Measurements from ENCODE around the gene ZNF329.
"Not testable (repeated sequence)": the region's sequence is repeated elsewhere in the genome, so short reads cannot be mapped to it uniquely, and the experiment has no call there.

ZNF329 gene

GRCh38 chr19:58150328-58150921 is at the start of gene ZNF329:
ZNF329 (minus strand) TSS chr19:58150789; CDS start chr19:58129503, 21,286 bp downstream.
- in situ Hi-C loops (cut with MboI; ENCODE audit: low sequenced_read_pairs), result no loop called here

- in situ Hi-C loops (cut with MboI; ENCODE audit: low sequenced_read_pairs), result no loop called here
Measured at GRCh38 chr19:58196901-58197616, 46.5 kb upstream of the ZNF329 start.

- in situ Hi-C loops (cut with MboI; ENCODE audit: low sequenced_read_pairs), result no loop called here
Measured at GRCh38 chr19:58183817-58184215, 33.2 kb upstream of the ZNF329 start.

GRCh38 chr19:58182989-58183816 is 32.6 kb upstream of the ZNF329 start, which contains the start of gene ZNF274:
ZNF274 (plus strand) TSS chr19:58183061; CDS start chr19:58183966, 905 bp downstream.
- in situ Hi-C loops (cut with MboI; ENCODE audit: low sequenced_read_pairs), result no loop called here

- in situ Hi-C loops (cut with MboI; ENCODE audit: low sequenced_read_pairs), result no loop called here
Measured at GRCh38 chr19:58182577-58182988, 32.0 kb upstream of the ZNF329 start.

- in situ Hi-C loops (cut with MboI; ENCODE audit: low sequenced_read_pairs), result no loop called here
Measured at GRCh38 chr19:58181902-58182576, 31.4 kb upstream of the ZNF329 start.

GRCh38 chr19:58170860-58171259 is 20.3 kb upstream of the ZNF329 start:
- in situ Hi-C loops (cut with MboI; ENCODE audit: low sequenced_read_pairs), result no loop called here

GRCh38 chr19:58166708-58167280 is 16.2 kb upstream of the ZNF329 start:
- in situ Hi-C loops (cut with MboI; ENCODE audit: low sequenced_read_pairs), result no loop called here

- in situ Hi-C loops (cut with MboI; ENCODE audit: low sequenced_read_pairs), result no loop called here
Measured at GRCh38 chr19:58166268-58166667, 15.7 kb upstream of the ZNF329 start.

- in situ Hi-C loops (cut with MboI; ENCODE audit: low sequenced_read_pairs), result no loop called here
Measured at GRCh38 chr19:58157045-58157728, 6.6 kb upstream of the ZNF329 start.

- in situ Hi-C loops (cut with MboI; ENCODE audit: low sequenced_read_pairs), result no loop called here
Measured at GRCh38 chr19:58154679-58155648, 4.4 kb upstream of the ZNF329 start.

- in situ Hi-C loops (cut with MboI; ENCODE audit: low sequenced_read_pairs), result no loop called here
Measured at GRCh38 chr19:58154287-58154678, 3.7 kb upstream of the ZNF329 start.

GRCh38 chr19:58153386-58153785 is 2.8 kb upstream of the ZNF329 start:
- in situ Hi-C loops (cut with MboI; ENCODE audit: low sequenced_read_pairs), result no loop called here

GRCh38 chr19:58147475-58147874 is 3.1 kb downstream of the ZNF329 start:
- in situ Hi-C loops (cut with MboI; ENCODE audit: low sequenced_read_pairs), result not testable (repeated sequence)

GRCh38 chr19:58145849-58146248 is 4.7 kb downstream of the ZNF329 start:
- in situ Hi-C loops (cut with MboI; ENCODE audit: low sequenced_read_pairs), result no loop called here

- in situ Hi-C loops (cut with MboI; ENCODE audit: low sequenced_read_pairs), result no loop called here
Measured at GRCh38 chr19:58134244-58134643, 16.3 kb downstream of the ZNF329 start.

- in situ Hi-C loops (cut with MboI; ENCODE audit: low sequenced_read_pairs), result no loop called here
Measured at GRCh38 chr19:58129284-58129683, 21.3 kb downstream of the ZNF329 start.

GRCh38 chr19:58128041-58128685 is 22.4 kb downstream of the ZNF329 start:
- in situ Hi-C loops (cut with MboI; ENCODE audit: low sequenced_read_pairs), result no loop called here
